HPDE6-E6E7 (cell line): ENCODE results near the gene PDZD4.
A peak's percentile ranks its signal among the peaks of the same experiment; 100 is the strongest.

ENCODE experiments used
- DNase-seq: peaks from one replicate; pipeline ENCODE4 v3.0.0; 2011; ENCODE audit warnings: missing footprints; ENCODE audit errors: extremely low spot score

The PDZD4 gene

DNA sequence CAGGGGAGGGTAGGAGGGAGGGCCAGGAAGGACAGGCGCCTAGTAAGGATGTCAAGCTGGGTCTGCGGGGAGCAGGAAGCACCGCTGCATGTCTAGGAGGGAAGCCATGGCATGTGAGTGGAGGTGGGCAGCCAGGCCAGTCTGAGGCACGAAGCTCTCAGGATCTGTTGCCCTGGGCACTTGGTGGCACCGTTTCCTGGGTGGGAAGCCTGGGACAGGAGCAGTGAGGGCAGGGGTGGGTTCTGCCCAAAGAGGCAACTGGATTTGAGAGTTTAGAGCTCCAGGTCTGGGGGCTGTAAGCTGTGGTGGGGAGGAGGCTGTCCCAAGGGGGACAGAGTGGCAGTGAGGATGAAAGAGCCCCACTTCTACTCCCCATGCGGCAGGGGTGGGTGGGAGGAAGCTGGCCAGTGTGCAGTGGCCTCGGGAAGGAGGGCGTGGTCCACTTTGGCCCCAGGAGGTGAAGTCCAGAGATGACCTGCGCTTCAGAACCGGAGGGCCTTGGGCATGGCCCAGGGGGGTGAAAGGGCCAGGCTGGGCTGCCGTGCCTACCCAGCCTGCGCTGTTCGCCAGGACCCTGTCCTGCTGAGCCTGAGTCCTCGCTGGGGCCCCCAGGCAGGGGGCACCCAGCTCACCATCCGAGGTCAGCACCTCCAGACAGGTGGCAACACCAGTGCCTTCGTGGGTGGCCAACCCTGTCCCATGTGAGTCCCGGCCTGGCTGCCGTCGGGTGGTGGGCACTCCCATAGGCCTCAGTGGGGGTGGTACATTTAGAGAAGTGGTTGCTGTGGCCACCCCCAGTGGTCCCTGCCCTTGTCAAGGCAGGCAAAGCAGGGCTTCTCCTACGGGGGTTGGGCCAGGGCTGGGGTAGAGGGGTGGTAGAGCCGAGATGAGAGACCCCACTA, 57.8 kb downstream of the PDZD4 start:
- no peak for DNase-seq

DNA sequence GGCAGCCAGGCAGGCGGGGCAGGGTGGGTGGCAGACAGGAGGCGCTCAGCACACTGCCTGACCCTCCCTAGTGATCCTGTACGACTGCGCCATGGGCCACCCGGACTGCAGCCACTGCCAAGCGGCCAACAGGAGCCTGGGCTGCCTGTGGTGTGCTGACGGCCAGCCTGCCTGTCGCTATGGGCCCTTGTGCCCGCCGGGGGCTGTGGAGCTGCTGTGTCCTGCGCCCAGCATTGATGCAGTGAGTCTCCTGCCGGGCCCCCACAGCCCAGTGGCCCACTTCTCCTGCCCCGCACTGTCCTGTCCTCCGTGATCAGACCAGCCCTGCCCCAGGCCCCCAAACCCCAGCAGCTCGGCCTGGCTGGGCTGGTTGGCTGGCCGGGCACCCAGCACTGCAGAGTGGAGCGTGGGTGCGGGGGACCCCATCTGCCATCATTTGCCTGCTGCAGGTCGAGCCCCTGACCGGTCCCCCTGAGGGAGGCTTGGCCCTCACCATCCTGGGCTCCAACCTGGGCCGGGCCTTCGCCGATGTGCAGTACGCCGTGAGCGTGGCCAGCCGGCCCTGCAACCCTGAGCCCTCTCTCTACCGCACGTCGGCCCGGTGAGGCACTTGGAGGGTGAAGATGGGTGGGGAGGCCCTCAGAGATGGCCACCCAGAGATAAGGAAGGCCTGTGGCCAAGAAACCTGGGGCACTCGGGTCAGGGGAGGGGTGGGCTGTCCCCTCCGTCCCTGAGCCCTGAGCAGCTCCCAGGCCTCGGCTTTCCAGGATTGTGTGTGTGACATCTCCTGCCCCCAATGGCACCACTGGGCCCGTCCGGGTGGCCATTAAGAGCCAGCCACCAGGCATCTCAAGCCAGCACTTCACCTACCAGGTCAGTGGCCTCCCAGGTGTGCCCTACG, 58.7 kb downstream of the PDZD4 start:
- no peak for DNase-seq

DNA sequence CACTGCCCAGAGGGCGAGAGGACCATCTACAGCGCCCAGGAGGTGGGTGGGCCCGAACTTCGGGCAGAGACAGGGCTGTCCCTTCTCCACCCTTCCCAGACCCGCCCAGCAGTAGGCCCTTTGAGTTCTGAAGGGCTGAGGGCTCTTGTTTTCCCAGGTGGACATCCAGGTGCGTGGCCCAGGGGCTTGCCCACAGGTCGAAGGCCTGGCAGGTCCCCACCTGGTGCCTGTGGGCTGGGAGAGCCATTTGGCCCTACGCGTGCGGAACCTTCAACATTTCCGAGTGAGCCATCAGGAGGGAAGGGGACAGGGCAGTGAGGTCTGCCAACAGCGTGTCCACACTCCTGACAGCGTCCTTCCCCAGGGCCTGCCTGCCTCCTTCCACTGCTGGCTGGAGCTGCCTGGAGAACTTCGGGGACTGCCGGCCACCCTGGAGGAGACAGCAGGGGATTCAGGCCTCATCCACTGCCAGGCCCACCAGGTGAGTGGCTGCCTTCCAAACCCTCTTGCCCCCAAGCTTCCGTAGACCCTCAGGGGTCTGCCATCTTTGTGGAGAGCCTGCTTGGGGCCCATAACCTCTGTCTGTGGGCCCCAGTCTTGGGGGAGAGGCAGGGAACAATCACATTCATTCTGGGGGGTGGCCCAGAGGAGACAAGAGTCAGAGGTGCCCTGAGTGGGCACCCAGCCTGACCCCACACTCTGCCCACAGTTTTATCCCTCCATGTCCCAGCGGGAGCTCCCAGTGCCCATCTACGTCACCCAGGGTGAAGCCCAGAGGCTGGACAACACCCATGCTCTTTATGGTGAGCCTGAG, 59.5 kb downstream of the PDZD4 start:
- no peak for DNase-seq

DNA sequence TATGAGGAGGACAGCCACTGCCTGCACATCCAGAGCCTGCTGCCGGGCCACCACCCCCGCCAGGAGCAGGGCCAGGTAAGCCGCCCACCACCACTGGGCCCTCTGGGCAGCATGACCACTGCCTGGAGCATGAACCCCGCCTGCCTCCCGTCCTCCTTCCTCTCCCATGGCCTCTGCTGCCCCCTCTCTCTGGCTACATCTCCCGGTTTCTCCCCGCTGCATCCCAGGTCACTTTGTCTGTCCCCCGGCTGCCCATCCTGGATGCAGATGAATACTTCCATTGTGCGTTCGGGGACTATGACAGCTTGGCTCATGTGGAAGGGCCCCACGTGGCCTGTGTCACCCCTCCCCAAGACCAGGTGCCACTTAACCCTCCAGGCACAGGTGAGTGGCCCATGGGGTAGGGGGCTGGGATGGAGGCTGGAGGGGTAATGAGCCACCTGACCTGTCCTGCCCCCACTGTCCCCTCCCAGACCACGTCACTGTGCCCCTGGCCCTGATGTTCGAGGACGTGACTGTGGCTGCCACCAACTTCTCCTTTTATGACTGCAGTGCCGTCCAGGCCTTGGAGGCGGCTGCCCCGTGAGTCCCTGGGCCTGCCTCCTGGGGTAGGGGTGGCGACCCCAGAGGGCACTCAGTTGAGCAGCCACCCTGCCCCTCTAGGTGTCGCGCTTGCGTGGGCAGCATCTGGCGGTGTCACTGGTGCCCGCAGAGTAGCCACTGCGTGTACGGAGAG, 60.3 kb downstream of the PDZD4 start:
- DNase-seq: no peak

DNA sequence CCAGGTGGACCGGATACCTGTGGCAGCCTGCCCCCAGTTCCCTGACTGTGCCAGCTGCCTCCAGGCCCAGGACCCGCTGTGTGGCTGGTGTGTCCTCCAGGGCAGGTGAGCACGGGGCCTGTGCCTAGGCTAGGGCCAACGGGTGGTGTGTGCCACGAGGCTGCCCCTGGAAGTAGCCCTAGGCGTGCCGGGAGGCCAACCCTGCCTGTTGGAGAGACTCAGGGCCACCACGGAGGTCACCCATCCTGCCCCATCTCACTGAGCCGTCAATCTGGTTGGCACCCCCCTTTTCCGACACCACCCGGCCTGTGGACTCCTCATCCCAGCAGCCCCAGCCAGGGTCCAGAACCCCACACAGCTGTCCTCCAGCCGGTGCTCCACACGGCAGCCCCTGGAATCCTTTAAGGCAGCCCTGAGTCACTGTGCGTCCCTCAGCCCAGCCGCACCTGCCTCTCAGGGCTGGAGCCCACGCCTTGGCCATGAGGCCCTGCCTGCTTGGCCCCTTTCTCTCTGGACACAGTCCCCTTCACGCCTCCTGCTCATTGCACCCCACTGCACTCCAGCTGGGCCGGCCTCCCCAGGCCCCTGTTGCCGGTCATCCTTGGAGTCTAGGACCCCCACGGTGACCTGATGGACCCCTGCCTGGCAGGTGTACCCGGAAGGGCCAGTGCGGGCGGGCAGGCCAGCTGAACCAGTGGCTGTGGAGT, 61.0 kb downstream of the PDZD4 start:
- no peak for DNase-seq

DNA sequence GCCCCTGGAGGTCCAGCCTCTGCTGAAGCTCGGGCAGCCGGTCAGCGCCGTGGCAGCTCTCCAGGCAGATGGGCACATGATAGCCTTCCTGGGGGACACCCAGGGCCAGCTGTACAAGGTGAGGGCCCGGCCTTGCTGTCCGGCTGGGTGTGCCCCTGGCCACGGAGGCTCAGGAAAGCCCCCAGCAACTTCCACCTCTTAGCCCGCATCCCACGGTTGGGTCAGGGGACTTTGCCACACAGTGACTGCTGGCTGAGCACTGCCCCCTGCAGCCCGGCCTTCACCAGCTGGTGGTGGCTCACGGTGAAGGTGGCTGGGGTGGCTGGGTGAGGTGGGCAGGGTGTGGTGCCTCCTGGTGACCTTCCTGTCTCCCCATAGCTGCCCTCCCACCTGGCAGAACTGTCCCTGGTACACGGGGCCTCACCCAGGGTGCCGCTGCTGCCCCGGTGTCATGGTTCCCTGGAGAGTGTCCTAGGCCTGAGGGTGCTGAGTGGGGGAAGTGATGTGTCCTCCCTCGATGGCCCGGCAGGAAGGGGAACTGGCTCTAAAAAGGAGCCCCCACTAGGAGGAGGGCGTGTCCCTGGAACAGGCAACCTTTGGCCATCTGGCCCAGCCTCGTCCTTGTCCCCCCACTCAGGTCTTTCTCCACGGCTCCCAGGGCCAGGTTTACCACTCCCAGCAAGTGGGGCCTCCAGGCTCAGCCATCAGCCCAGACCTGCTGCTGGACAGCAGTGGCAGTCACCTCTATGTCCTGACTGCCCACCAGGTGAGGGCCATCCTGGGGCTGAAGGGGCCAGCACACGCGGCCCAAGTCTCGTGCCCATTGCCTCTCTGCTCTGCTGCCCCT, 61.8 kb downstream of the PDZD4 start:
- DNase-seq: no peak

DNA sequence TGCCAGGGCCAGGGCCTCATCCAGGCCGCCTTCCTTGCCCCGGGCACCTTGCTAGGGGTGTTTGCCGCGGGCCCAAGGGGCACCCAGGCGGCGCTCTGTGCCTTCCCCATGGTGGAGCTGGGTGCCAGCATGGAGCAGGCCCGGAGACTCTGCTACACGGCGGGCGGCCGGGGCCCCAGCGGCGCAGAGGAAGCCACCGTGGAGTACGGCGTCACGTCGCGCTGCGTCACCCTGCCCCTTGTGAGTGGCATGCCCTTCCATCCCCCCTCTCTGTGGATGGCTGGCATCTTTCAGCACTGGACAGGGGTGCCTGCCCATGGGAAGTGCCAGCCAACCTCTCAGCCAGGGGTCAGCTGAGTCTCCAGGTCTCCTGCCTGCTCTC, 62.7 kb downstream of the PDZD4 start:
- DNase-seq: no peak

DNA sequence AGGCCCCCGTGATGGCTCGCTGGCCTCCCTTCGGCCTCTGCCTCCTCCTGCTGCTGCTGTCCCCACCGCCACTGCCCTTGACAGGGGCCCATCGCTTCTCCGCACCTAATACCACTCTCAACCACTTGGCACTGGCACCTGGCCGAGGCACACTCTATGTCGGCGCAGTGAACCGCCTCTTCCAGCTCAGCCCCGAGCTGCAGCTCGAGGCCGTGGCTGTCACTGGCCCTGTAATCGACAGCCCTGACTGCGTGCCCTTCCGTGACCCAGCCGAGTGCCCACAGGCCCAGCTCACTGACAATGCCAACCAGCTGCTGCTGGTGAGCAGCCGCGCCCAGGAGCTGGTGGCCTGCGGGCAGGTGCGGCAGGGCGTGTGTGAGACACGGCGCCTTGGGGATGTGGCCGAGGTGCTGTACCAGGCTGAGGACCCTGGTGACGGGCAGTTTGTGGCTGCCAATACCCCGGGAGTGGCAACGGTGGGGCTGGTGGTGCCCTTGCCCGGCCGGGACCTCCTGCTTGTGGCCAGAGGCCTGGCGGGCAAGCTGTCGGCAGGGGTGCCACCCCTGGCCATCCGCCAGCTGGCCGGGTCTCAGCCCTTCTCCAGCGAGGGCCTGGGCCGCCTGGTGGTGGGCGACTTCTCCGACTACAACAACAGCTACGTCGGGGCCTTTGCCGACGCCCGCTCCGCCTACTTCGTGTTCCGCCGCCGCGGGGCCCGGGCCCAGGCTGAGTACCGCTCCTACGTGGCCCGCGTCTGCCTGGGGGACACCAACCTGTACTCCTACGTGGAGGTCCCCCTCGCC, 63.3 kb downstream of the PDZD4 start:
- no peak for DNase-seq

DNA sequence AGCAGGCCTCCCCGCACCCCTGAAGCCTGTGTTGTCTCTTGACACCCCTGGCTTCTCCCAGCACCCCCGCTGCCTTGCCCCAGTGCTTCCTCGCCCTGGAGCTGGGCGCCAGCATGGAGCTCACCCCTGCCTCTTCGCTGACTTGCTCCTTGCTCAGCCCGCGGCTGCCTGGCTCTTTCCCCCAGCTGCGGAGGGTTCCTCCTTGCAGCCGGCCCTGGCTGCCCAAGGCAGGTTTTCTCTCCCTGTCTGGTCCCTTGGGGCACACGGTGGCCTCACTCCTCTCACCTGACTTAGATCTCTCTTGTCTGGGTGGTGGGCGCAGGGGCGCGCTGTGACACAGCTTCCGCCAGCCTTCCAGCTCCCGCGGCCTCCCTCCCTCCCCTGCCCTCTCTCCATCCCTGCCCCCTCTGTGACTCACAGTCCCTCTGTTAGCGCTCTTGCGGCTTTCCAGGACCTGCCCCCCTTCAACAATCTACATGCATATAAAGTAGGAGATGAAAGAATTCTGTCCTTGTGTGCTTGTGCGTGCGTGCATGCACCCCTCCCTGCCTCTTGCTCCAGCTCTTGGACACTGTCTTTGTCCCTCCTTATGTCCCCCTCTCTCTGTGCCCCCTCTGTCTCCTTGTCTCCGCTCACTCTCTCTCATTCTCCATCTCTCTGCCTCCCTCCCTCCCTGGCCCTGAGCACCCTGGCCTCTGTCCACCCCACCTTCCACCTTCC, 64.1 kb downstream of the PDZD4 start:
- DNase-seq: peak; percentile 70

DNA sequence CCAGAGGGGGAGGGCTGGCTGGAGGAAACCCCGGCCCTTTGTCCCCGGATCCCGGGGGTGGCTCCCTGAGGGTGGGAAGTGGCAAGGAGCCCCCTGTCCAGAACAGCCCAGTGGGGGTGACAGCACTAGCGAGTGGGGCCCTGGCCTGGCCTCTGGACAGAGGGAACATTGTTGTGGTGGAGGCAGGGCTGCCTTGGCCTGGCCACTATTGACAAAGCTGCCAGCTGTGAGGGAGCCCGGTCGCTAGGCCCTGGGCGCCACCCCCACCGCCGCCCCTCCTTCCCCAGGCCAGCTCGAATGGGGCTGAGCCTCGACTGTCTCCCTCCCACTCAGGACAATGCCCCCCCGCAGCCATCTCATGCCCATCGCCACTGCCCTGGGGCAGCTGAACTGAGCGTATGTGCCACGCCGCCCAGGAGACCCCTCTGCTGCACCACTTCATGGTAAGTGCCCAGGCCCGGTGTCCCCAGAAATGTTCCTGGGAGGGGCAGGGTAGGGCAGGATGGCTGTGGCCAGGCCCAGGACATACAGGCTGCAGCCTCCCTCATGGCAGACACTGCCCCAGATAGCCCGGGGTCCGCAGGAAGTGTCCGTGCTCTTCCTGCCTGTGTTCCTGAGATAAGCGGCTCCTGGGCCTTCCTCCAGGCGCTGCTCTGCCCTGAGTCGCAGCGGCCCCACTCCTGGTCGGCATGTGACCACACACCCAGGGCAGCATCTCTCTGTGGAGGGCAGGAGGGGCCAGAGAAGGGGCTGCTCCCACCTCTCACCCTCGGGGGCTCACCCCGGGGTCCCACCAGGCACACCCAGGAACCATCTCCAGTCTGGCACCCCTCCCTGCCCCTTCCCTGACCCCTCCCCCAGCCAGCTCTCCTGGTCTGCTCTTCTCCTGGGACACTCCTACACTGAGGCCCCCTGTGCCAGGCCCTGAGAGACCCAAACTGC, 64.9 kb downstream of the PDZD4 start:
- no peak for DNase-seq

DNA sequence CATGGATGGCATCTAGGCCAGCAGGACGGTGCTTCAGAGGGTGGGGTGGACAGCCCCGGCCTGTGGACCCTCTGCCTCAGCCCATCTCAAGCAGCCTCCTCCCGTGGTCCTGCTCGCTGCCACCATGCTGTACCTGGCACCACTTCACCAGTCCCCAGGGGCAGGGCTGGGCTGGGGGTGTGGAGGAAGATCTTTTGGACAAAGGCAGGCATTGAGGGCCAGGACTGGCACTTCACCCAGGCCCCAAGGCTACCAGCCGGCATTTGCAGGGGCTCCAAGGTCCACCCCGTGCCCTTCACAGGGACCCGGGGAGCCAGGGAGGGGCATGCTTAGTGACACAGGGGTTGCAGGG, 65.6 kb downstream of the PDZD4 start:
- no peak for DNase-seq

DNA sequence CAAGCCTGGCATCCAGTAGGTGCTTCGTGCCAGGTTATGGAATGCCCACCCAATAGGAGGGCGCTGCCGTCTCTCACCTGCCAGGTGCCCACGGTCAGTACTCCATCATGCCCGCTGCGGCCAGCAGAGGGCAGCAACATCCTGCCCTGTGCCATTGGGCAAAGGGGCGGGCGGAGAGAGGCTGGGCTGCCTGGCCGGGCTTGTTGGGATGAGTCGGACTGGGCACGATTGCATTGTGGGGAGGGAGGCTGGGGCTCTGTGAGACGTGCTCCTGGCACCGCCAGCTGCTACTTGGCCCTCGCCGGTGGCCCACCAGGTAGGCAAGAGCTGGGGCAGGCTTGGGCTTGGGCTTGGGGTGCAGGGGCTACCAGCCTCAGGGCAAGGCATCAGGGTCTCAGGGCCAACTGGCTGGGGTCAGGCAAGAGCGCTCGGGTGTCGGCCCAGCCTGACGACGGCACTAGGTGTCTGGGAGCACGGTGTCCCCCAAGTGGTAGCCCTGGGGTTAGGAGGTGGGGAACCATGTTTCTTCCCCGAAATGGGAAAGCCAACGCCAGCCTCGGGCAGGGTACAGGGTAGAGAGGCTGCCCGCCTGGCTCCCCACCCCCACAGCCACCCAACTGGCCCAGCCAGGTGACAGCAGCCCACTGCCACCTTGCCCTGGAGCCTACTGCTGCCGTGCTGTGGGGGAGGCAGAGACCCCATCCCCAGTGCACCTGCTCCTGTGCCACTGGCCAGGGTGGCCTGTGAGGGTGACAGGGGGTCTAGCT, 66.2 kb downstream of the PDZD4 start, which contains the start of gene PLXNB3:
PLXNB3 (plus strand) TSS at position 261 of the 767 bp plus-strand sequence. CDS start 1,287 bp downstream, outside the sequence.
- peak; percentile 96 for DNase-seq

DNA sequence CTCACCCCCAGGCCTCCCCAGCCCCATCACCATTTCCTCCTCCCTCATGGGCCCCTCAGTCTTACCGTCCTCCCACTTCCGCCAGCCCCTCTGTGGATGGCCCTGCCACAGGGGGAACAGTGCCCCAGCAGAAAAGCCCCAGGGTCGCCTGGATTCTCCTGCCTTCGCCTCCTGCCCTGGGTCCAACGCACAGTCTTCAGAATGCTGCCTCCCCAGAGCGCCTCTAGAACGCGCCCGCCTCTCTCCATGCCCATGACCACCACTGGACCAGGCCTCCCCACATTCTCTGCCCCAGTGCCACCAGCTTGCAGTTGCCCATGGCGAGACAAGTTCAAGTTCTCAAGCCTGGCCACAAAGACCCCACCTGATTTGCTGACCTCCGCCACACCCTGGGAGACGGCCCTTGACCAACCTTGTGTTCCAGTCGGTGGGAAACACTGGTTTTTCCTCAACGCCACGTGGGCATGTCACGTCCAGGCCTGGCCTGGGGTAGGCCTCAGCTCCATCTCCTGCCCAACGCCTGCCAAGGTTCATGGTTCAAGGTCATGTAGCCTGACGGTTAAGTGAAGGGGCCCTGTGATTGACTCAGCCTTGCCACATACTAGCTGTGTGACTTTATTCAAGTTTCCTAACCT, 66.9 kb downstream of the PDZD4 start:
- DNase-seq: no peak

DNA sequence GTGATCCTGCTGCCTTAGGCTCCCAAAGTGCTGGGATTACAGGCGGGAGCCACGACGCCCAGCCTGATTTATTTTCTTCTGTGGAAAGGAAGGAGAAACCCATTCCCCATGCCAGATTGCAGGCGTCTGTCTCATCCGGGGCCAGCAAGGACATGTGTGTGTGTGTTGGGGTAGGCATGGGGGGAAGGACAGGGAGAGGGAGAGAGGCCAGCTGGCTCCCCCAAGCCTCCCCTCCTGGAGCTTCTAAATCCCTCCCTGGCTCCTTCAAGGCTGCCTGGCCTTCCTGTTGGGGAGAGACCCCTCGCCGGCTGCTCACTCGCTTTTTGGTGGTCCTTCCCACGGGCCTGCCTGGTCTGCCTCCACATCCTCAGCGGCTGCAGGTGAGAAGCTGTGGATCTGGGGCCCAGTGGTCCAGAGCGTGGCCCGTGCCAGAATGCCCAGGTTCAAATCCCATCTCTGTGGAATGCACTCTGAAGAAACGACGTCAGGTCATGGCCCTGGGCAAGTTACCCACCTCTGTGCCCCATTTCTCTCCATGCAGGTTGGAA, 67.6 kb downstream of the PDZD4 start:
- no peak for DNase-seq

DNA sequence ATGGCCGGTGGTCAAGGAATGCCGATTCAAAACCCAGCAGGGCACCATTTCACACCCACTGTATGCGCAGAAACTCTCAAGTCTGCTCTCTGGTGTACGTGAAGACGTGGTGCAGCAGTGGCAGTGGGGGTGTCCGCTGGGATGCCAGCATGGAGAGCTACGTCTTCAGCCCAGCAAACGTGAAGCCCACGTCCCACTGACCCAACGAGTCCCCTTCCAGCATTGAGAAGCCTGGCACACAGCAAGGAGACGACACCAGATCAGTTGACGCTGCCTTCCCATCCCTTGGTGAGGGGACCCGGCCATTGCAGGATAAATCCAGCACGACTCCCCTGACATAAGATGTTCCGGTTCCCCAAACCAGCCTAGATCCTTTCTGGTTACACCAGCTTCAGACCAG, 68.5 kb downstream of the PDZD4 start:
- no peak for DNase-seq
